Gastrocnemius medialis (tissue), 4 donors: ENCODE data around the gene CADM2.

ENCODE experiments used
- CTCF ChIP-seq, 5 experiments: fragments of 450-650 bp in 3 of 5; fragments of 200-600 bp in 2 of 5; sonication (generic) in 2 of 5; IDR thresholded peaks in 4 of 5; conservative IDR thresholded peaks in 1 of 5; 1 replicate in 4 of 5; 2 replicates in 1 of 5; pipeline ENCODE4 v1.5.1; 2016 to 2019; ENCODE audit warnings: antibody characterized with exemption in 5 of 5, mild to moderate bottlenecking in 3 of 5, moderate library complexity in 3 of 5
- POLR2A ChIP-seq, 2 donors: fragments of 450-650 bp; IDR thresholded peaks; one replicate each; pipeline ENCODE4 v1.6.1; 2017; ENCODE audit warnings: antibody characterized with exemption in 2 of 2, mild to moderate bottlenecking in 2 of 2, moderate library complexity in 2 of 2

- TF ChIP-seq CTCF (IDR thresholded peaks at IDR 0.05 in 4 of 5, conservative IDR thresholded peaks at IDR 0.05 in 1 of 5) (no peak), POLR2A (IDR thresholded peaks at IDR 0.05) (no peak)
Measured at GRCh38 chr3:84983490-84983889, 24.7 kb downstream of the CADM2 start.
